HepG2 (cell line): ENCODE data around the gene HAUS2. TPM values are rescaled to one million over a fixed set of nuclear protein-coding genes. Genes with fewer than 3 reads are reported as not detected.

Experiments
- ATRX ChIP-seq: sonication (generic); formaldehyde crosslinking; IDR thresholded peaks from 2 replicates; pipeline ENCODE4 v1.4.0; 2020; ENCODE audit warnings: missing genetic modification reagents, borderline replicate concordance
- IRX3 ChIP-seq: sonication (generic); formaldehyde crosslinking; IDR thresholded peaks from 2 replicates; pipeline ENCODE4 v1.8.1; 2023; ENCODE audit warnings: mild to moderate bottlenecking, low read depth, missing genetic modification reagents, borderline replicate concordance
- ISL2 ChIP-seq: sonication (generic); formaldehyde crosslinking; IDR thresholded peaks from 2 replicates; pipeline ENCODE4 v1.5.0; 2020; ENCODE audit warnings: missing genetic modification reagents
- KDM2A ChIP-seq: sonication (generic); formaldehyde crosslinking; IDR thresholded peaks from 2 replicates; pipeline ENCODE4 v1.4.0; 2020; ENCODE audit warnings: low read depth, missing genetic modification reagents, borderline replicate concordance
- NAIF1 ChIP-seq: sonication (generic); formaldehyde crosslinking; IDR thresholded peaks from 2 replicates; pipeline ENCODE4 v1.5.0; 2020; ENCODE audit warnings: mild to moderate bottlenecking, missing genetic modification reagents, borderline replicate concordance
- PAX8 ChIP-seq: sonication (generic); formaldehyde crosslinking; IDR thresholded peaks from 2 replicates; pipeline ENCODE4 v1.8.0; 2022; ENCODE audit warnings: mild to moderate bottlenecking, missing genetic modification reagents, borderline replicate concordance
- PCBP1 ChIP-seq: fragments of 200-400 bp; formaldehyde crosslinking; IDR thresholded peaks from 2 replicates; pipeline ENCODE4 v1.6.1; 2017; ENCODE audit warnings: mild to moderate bottlenecking, low read depth, low read length, borderline replicate concordance
- PHF20 ChIP-seq: sonication (generic); formaldehyde crosslinking; IDR thresholded peaks from 2 replicates; pipeline ENCODE4 v1.5.0; 2020; ENCODE audit warnings: mild to moderate bottlenecking, missing genetic modification reagents
- RFX3 ChIP-seq: IDR thresholded peaks from 2 replicates; pipeline ENCODE4 v1.6.1; 2016; ENCODE audit warnings: missing biosample characterization, missing genetic modification reagents
- SAFB2 ChIP-seq: sonication (generic); formaldehyde crosslinking; IDR thresholded peaks from 2 replicates; pipeline ENCODE4 v1.5.1; 2020; ENCODE audit warnings: missing genetic modification reagents, low read depth, mild to moderate bottlenecking, borderline replicate concordance
- ZFP37 ChIP-seq: sonication (generic); formaldehyde crosslinking; IDR thresholded peaks from 2 replicates; pipeline ENCODE4 v1.4.0; 2020; ENCODE audit warnings: missing genetic modification reagents, borderline replicate concordance
- ZFP41 ChIP-seq: sonication (generic); formaldehyde crosslinking; IDR thresholded peaks from 2 replicates; pipeline ENCODE4 v1.4.0; 2020; ENCODE audit warnings: mild to moderate bottlenecking, missing genetic modification reagents, borderline replicate concordance
- ZNF124 ChIP-seq: sonication (generic); formaldehyde crosslinking; IDR thresholded peaks from 2 replicates; pipeline ENCODE4 v1.4.0; 2020; ENCODE audit warnings: missing genetic modification reagents
- ZNF367 ChIP-seq: sonication (generic); formaldehyde crosslinking; IDR thresholded peaks from 2 replicates; pipeline ENCODE4 v1.4.0; 2020; ENCODE audit warnings: missing genetic modification reagents, borderline replicate concordance
- ZNF430 ChIP-seq: sonication (generic); formaldehyde crosslinking; IDR thresholded peaks from 2 replicates; pipeline ENCODE4 v1.9.0; 2021; ENCODE audit warnings: mild to moderate bottlenecking, missing genetic modification reagents
- ZNF768 ChIP-seq: sonication (generic); formaldehyde crosslinking; IDR thresholded peaks from 2 replicates; pipeline ENCODE4 v1.4.0; 2020; ENCODE audit warnings: missing genetic modification reagents
- polyA plus RNA-seq, 8 experiments: library from polyadenylated mRNA; depleted of rRNA in 3 of 8; stranded (reverse) in 7 of 8; unstranded in 1 of 8; fragments of >200 nt; fragmentation: Illumina TruSeq in 4 of 8; extraction: Trizol in 4 of 8; gene quantifications; 2 replicates each; pipeline versions ENCODE4 v1.2.1 to v1.2.3, GENCODE V29; 2011 to 2016; ENCODE audit warnings: low read depth in 4 of 8, missing spikeins in 1 of 8, mixed read lengths in 1 of 8; ENCODE audit not compliant: insufficient read depth in 1 of 8
- total RNA-seq, 5 experiments: library from RNA; depleted of rRNA; stranded (reverse); fragments of >200 nt; fragmentation: Illumina TruSeq; extraction: Trizol; gene quantifications; 2 replicates each; pipeline ENCODE4 v1.2.3, GENCODE V29; 2016; ENCODE audit warnings: low read depth in 1 of 5
- TF ChIP-seq, protein P1 (sequence below), 2 experiments: sonication (generic) in 1 of 2; formaldehyde crosslinking in 1 of 2; IDR thresholded peaks; 2 replicates each; pipeline versions ENCODE4 v1.5.1 to v1.6.1; 2011 to 2020; ENCODE audit warnings: borderline replicate concordance in 1 of 2, low read depth in 1 of 2, low read length in 1 of 2, mild to moderate bottlenecking in 1 of 2, missing genetic modification reagents in 1 of 2, moderate library complexity in 1 of 2
- TF ChIP-seq, protein P2 (sequence below): sonication (generic); formaldehyde crosslinking; IDR thresholded peaks from 2 replicates; pipeline ENCODE4 v1.4.0; 2020; ENCODE audit warnings: mild to moderate bottlenecking, missing genetic modification reagents
- TF ChIP-seq, protein P3 (sequence below): sonication (generic); formaldehyde crosslinking; IDR thresholded peaks from 2 replicates; pipeline ENCODE4 v1.4.0; 2020; ENCODE audit warnings: missing genetic modification reagents

The HAUS2 gene
- total and polyA plus RNA-seq, 2 of the 13 experiments (the other 11 are each of a cell fraction or from before 2014, with no cell fraction given) = 11.6 to 32.9 TPM

DNA sequence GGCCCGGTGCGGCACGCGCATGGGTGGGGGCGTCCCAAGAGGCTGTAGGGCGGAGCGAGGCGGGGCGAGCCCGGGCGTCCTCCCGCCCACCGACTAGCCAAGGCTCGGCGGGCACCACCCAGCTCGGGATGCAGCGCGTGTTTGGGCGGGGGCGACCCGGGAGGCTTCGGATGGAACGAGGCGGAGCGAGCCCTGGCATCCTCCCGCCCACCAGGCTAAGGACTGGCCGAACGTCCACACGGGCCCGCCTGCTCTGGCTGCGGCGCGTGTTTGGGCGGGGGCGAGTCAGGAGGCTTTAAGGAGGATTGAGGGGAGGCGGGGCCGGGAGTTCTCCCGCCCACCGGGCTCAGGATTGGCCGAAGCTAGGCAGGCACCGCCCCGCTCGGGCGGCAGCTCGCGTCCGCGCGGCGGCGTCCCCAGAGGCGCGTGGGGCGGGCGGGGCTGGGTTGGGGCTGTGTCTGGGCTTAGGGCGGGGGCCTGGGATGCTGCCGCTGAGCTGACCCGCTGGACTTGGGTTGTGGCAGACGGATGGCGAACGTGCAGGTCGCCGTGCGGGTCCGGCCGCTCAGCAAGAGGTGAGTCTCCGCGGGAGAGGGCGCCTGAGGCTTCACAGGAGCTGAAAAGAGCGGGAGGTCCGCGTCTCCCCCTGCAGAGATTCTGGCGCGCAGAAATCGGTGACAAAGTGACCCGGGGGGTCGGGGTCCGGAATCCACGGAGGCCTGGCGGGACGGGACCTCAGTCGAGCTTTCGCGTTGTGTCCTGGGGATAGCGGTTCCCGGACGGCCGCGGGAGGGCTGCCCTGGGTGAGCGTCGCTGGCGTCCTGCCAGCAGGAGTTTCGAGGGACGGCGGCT, 26.8 kb downstream of the HAUS2 start, which contains the start of gene STARD9 (continued):
- TF ChIP-seq, protein P1, sequence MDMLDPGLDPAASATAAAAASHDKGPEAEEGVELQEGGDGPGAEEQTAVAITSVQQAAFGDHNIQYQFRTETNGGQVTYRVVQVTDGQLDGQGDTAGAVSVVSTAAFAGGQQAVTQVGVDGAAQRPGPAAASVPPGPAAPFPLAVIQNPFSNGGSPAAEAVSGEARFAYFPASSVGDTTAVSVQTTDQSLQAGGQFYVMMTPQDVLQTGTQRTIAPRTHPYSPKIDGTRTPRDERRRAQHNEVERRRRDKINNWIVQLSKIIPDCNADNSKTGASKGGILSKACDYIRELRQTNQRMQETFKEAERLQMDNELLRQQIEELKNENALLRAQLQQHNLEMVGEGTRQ (IDR thresholded peaks at IDR 0.05; ENCODE audit: low read depth, low read length) = no peak
- TF ChIP-seq, protein P1 (CRISPR knock-in tag; IDR thresholded peaks at IDR 0.05; ENCODE audit: borderline replicate concordance) = no peak
- TF ChIP-seq ZNF768 (CRISPR knock-in tag) = 0 out of 2 replicates have a peak, but pooled peaks have one; percentile 23
- peak; percentile 75; the same call in 1 of the 2 replicates for TF ChIP-seq ZNF430 (CRISPR knock-in tag)
- TF ChIP-seq, protein P2, sequence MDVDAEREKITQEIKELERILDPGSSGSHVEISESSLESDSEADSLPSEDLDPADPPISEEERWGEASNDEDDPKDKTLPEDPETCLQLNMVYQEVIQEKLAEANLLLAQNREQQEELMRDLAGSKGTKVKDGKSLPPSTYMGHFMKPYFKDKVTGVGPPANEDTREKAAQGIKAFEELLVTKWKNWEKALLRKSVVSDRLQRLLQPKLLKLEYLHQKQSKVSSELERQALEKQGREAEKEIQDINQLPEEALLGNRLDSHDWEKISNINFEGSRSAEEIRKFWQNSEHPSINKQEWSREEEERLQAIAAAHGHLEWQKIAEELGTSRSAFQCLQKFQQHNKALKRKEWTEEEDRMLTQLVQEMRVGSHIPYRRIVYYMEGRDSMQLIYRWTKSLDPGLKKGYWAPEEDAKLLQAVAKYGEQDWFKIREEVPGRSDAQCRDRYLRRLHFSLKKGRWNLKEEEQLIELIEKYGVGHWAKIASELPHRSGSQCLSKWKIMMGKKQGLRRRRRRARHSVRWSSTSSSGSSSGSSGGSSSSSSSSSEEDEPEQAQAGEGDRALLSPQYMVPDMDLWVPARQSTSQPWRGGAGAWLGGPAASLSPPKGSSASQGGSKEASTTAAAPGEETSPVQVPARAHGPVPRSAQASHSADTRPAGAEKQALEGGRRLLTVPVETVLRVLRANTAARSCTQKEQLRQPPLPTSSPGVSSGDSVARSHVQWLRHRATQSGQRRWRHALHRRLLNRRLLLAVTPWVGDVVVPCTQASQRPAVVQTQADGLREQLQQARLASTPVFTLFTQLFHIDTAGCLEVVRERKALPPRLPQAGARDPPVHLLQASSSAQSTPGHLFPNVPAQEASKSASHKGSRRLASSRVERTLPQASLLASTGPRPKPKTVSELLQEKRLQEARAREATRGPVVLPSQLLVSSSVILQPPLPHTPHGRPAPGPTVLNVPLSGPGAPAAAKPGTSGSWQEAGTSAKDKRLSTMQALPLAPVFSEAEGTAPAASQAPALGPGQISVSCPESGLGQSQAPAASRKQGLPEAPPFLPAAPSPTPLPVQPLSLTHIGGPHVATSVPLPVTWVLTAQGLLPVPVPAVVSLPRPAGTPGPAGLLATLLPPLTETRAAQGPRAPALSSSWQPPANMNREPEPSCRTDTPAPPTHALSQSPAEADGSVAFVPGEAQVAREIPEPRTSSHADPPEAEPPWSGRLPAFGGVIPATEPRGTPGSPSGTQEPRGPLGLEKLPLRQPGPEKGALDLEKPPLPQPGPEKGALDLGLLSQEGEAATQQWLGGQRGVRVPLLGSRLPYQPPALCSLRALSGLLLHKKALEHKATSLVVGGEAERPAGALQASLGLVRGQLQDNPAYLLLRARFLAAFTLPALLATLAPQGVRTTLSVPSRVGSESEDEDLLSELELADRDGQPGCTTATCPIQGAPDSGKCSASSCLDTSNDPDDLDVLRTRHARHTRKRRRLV = no peak
- 0 out of 2 replicates have a peak, but pooled peaks have one; percentile 89 for TF ChIP-seq PCBP1
- TF ChIP-seq, protein P3, sequence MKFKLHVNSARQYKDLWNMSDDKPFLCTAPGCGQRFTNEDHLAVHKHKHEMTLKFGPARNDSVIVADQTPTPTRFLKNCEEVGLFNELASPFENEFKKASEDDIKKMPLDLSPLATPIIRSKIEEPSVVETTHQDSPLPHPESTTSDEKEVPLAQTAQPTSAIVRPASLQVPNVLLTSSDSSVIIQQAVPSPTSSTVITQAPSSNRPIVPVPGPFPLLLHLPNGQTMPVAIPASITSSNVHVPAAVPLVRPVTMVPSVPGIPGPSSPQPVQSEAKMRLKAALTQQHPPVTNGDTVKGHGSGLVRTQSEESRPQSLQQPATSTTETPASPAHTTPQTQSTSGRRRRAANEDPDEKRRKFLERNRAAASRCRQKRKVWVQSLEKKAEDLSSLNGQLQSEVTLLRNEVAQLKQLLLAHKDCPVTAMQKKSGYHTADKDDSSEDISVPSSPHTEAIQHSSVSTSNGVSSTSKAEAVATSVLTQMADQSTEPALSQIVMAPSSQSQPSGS (CRISPR knock-in tag) = peak; percentile 18; the same call in 1 of the 2 replicates
- TF ChIP-seq ZNF124 = no peak
- no peak; the same call in 1 of the 2 replicates for TF ChIP-seq PHF20 (CRISPR knock-in tag)
- 0 out of 2 replicates have a peak, but pooled peaks have one; percentile 59 for TF ChIP-seq PAX8 (CRISPR knock-in tag)
- TF ChIP-seq SAFB2 (CRISPR knock-in tag) = peak; percentile 62; the same call in 1 of the 2 replicates
- no peak; the same call in 1 of the 2 replicates for TF ChIP-seq ZFP37
- no peak for TF ChIP-seq RFX3 (CRISPR knock-in tag)
- TF ChIP-seq ZNF367 (CRISPR knock-in tag) = 0 out of 2 replicates have a peak, but pooled peaks have one; percentile 33
- no peak for TF ChIP-seq ISL2 (CRISPR knock-in tag)
- no peak for TF ChIP-seq IRX3
- TF ChIP-seq ZFP41 (CRISPR knock-in tag) = no peak; the same call in 1 of the 2 replicates
- TF ChIP-seq NAIF1 (CRISPR knock-in tag) = peak; percentile 73; the same call in 1 of the 2 replicates
- no peak for TF ChIP-seq ATRX
- TF ChIP-seq KDM2A (CRISPR knock-in tag) = peak; percentile 59; the same call in 1 of the 2 replicates
